Neutrophil (primary cell): ENCODE data around the gene FOXL1.

ENCODE experiments used
- H3K27ac ChIP-seq: fragments of 200-600 bp; sonication (generic); 2 replicates; pipeline ENCODE4 v1.5.1; 2016; ENCODE audit warnings: mild to moderate bottlenecking, moderate library complexity
- H3K27me3 ChIP-seq: fragments of 200-600 bp; sonication (generic); 2 replicates; pipeline ENCODE4 v1.6.0; 2016; ENCODE audit warnings: mild to moderate bottlenecking
- H3K36me3 ChIP-seq: fragments of 200-600 bp; sonication (generic); 2 replicates; pipeline ENCODE4 v1.5.1; 2017
- H3K4me1 ChIP-seq, 2 experiments: fragments of 200-600 bp in 1 of 2; sonication (generic) in 1 of 2; 1 replicate in 1 of 2; 2 replicates in 1 of 2; pipeline versions ENCODE4 v1.5.1 to v1.6.1; 2013 to 2016; ENCODE audit warnings: low read depth in 1 of 2, low read length in 1 of 2, mild to moderate bottlenecking in 1 of 2, moderate library complexity in 1 of 2; ENCODE audit not compliant: control insufficient read depth in 1 of 2, insufficient read depth in 1 of 2
- H3K4me3 ChIP-seq, 2 experiments: fragments of 200-600 bp in 1 of 2; sonication (generic) in 1 of 2; 1 replicate in 1 of 2; 2 replicates in 1 of 2; pipeline ENCODE4 v1.5.1; 2013 to 2016; ENCODE audit warnings: low read depth in 1 of 2, low read length in 1 of 2, mild to moderate bottlenecking in 1 of 2, moderate library complexity in 1 of 2
- H3K9me3 ChIP-seq: fragments of 200-600 bp; sonication (generic); 2 replicates; pipeline ENCODE4 v1.5.1; 2016
- CTCF ChIP-seq: fragments of 200-600 bp; sonication (generic); IDR thresholded peaks from 2 replicates; pipeline ENCODE4 v1.5.1; 2016; ENCODE audit warnings: antibody characterized with exemption

Gene FOXL1

GRCh38 chr16:86590501-86591144 is 12.3 kb downstream of the FOXL1 start:
- Histone ChIP-seq H3K27ac (no peak overlapping the region), H3K4me1 (no peaks in the 10 kb centered on the region), H3K27me3 (peaks cover 75% of the 10 kb centered on the region), H3K36me3 (no peaks in the 10 kb centered on the region), H3K4me3 (no peak overlapping the region), H3K9me3 (no peaks in the 10 kb centered on the region)
- no peak for TF ChIP-seq CTCF

GRCh38 chr16:86591270-86591669 is 12.9 kb downstream of the FOXL1 start:
- no peaks in the 10 kb centered on the region for H3K9me3 ChIP-seq
- H3K27ac ChIP-seq = no peak overlapping the region
- peaks cover 76% of the 10 kb centered on the region for H3K27me3 ChIP-seq
- H3K4me1 ChIP-seq = no peaks in the 10 kb centered on the region
- no peaks in the 10 kb centered on the region for H3K36me3 ChIP-seq
- no peak for TF ChIP-seq CTCF
- no peak overlapping the region for H3K4me3 ChIP-seq

GRCh38 chr16:86593913-86594620 is 15.7 kb downstream of the FOXL1 start:
- no peak for TF ChIP-seq CTCF
- Histone ChIP-seq H3K9me3 (no peaks in the 10 kb centered on the region), H3K27ac (no peak overlapping the region), H3K27me3 (peaks cover 91% of the 10 kb centered on the region), H3K4me3 (no peak overlapping the region), H3K4me1 (no peaks in the 10 kb centered on the region), H3K36me3 (no peaks in the 10 kb centered on the region)

GRCh38 chr16:86594721-86595120 is 16.4 kb downstream of the FOXL1 start:
- peaks cover 91% of the 10 kb centered on the region for H3K27me3 ChIP-seq
- H3K4me3 ChIP-seq = no peak overlapping the region
- H3K9me3 ChIP-seq = no peaks in the 10 kb centered on the region
- no peaks in the 10 kb centered on the region for H3K4me1 ChIP-seq
- no peak overlapping the region for H3K27ac ChIP-seq
- TF ChIP-seq CTCF = no peak
- H3K36me3 ChIP-seq = no peaks in the 10 kb centered on the region

GRCh38 chr16:86595983-86596605 is 17.7 kb downstream of the FOXL1 start:
- Histone ChIP-seq H3K4me3 (no peak overlapping the region), H3K36me3 (no peaks in the 10 kb centered on the region), H3K9me3 (no peaks in the 10 kb centered on the region), H3K4me1 (no peaks in the 10 kb centered on the region), H3K27me3 (peaks cover 85% of the 10 kb centered on the region), H3K27ac (no peak overlapping the region)
- TF ChIP-seq CTCF = no peak
